ENCODE data around the gene ISG15. TPM values are rescaled to one million over a fixed set of nuclear protein-coding genes. Genes with fewer than 3 reads are reported as not detected.

ISG15 gene
- total RNA-seq, 4 donors from 2014 or later, result 17.0 to 91.6 (median 40.1) TPM

GRCh38 chr1:1058921-1059493 lies 45.7 kb downstream of the ISG15 start:
- DNase-seq, result peak in 2 of 3 donors; percentile 26 to 62
- Histone ChIP-seq H3K4me1 (peaks cover 2 to 28% (median 21%) of the 10 kb centered on the region in 4 donors), H3K27ac (no peak overlapping the region), H3K27me3 (peaks cover 0 to 42% of the 10 kb centered on the region in 2 donors), H3K9me3 (peaks cover 0 to 4% (median 0%) of the 10 kb centered on the region in 4 donors), H3K36me3 (peaks cover 0 to 13% (median 0%) of the 10 kb centered on the region in 3 donors), H3K4me3 (peak overlapping the region; percentile 32 to 63 (median 62))
- TF ChIP-seq CTCF (IDR thresholded peaks at IDR 0.05) (no peak), POLR2A (IDR thresholded peaks at IDR 0.05) (no peak)

- no peak for TF ChIP-seq POLR2A (IDR thresholded peaks at IDR 0.05)
- peak in 2 of 6 experiments; percentile 3 to 20 for TF ChIP-seq CTCF (IDR thresholded peaks at IDR 0.05)
- peaks cover 0 to 7% (median 0%) of the 10 kb centered on the region in 3 donors for H3K36me3 ChIP-seq
- H3K4me1 ChIP-seq, result peaks cover 3 to 34% (median 26%) of the 10 kb centered on the region in 4 donors
- H3K27ac ChIP-seq, result no peak overlapping the region
- peaks cover 0 to 42% of the 10 kb centered on the region in 2 donors for H3K27me3 ChIP-seq
- peaks cover 0 to 4% (median 0%) of the 10 kb centered on the region in 4 donors for H3K9me3 ChIP-seq
- peak; percentile 93 to 97 (median 94) for DNase-seq
- peak overlapping the region; percentile 32 to 63 (median 62) for H3K4me3 ChIP-seq
These were observed 46.4 kb downstream of the ISG15 start for GRCh38 chr1:1059494-1060280.

GRCh38 chr1:1060281-1061000 lies 47.1 kb downstream of the ISG15 start:
- H3K9me3 ChIP-seq, result peaks cover 0 to 4% (median 0%) of the 10 kb centered on the region in 4 donors
- H3K27me3 ChIP-seq, result peaks cover 0 to 42% of the 10 kb centered on the region in 2 donors
- peaks cover 3 to 34% (median 26%) of the 10 kb centered on the region in 4 donors for H3K4me1 ChIP-seq
- no peak for TF ChIP-seq POLR2A (IDR thresholded peaks at IDR 0.05)
- no peaks in the 10 kb centered on the region for H3K36me3 ChIP-seq
- no peak overlapping the region for H3K27ac ChIP-seq
- H3K4me3 ChIP-seq, result no peak overlapping the region
- no peak for DNase-seq

- DNase-seq, result no peak
- peaks cover 3 to 34% (median 26%) of the 10 kb centered on the region in 4 donors for H3K4me1 ChIP-seq
- H3K4me3 ChIP-seq, result no peak overlapping the region
- TF ChIP-seq POLR2A (IDR thresholded peaks at IDR 0.05), result no peak
- no peak for TF ChIP-seq CTCF (IDR thresholded peaks at IDR 0.05)
- peaks cover 0 to 42% of the 10 kb centered on the region in 2 donors for H3K27me3 ChIP-seq
- peaks cover 0 to 4% (median 0%) of the 10 kb centered on the region in 4 donors for H3K9me3 ChIP-seq
- H3K27ac ChIP-seq, result no peak overlapping the region
- no peaks in the 10 kb centered on the region for H3K36me3 ChIP-seq
These were observed 48.5 kb downstream of the ISG15 start for GRCh38 chr1:1061682-1062345.

GRCh38 chr1:1062348-1063163 lies 49.3 kb downstream of the ISG15 start:
- H3K4me3 ChIP-seq, result no peak overlapping the region
- H3K9me3 ChIP-seq, result peaks cover 0 to 4% (median 0%) of the 10 kb centered on the region in 4 donors
- peaks cover 0 to 42% of the 10 kb centered on the region in 2 donors for H3K27me3 ChIP-seq
- no peak for TF ChIP-seq CTCF (IDR thresholded peaks at IDR 0.05)
- TF ChIP-seq POLR2A (IDR thresholded peaks at IDR 0.05), result no peak
- no peaks in the 10 kb centered on the region for H3K36me3 ChIP-seq
- DNase-seq, result no peak
- H3K27ac ChIP-seq, result no peak overlapping the region
- H3K4me1 ChIP-seq, result peaks cover 3 to 34% (median 26%) of the 10 kb centered on the region in 4 donors

Data from Peyer's patch (tissue), 4 donors.